Measurements from ENCODE around the gene MPND. TPM values are rescaled to one million over a fixed set of nuclear protein-coding genes. Genes with fewer than 3 reads are reported as not detected.
"Not testable (repeated sequence)": the region's sequence is repeated elsewhere in the genome, so short reads cannot be mapped to it uniquely, and the experiment has no call there.

Gene MPND
- total RNA-seq, 2 experiments from 2014 or later: 7.2 to 19.1 TPM

DNA sequence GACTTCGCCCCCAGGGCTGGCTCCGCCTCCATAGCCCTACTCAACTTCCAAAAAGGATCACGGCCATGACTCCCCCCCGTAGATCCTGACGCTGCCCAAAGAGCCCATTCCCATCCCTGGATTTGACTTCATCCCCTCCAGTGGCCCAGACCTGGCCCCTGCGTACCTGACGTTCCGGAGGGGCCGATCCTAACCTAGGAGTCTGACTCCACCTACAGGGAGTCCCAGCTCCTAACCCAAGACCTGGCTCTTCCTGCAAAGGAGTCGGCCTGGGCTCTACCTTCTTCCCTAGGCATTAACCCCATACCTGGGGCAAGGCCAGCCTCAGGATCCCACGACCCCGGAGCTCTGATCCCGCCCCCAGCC is 15.5 kb upstream of the MPND start:
- no TSS peak for BruUV-seq (replicated peaks)

DNA sequence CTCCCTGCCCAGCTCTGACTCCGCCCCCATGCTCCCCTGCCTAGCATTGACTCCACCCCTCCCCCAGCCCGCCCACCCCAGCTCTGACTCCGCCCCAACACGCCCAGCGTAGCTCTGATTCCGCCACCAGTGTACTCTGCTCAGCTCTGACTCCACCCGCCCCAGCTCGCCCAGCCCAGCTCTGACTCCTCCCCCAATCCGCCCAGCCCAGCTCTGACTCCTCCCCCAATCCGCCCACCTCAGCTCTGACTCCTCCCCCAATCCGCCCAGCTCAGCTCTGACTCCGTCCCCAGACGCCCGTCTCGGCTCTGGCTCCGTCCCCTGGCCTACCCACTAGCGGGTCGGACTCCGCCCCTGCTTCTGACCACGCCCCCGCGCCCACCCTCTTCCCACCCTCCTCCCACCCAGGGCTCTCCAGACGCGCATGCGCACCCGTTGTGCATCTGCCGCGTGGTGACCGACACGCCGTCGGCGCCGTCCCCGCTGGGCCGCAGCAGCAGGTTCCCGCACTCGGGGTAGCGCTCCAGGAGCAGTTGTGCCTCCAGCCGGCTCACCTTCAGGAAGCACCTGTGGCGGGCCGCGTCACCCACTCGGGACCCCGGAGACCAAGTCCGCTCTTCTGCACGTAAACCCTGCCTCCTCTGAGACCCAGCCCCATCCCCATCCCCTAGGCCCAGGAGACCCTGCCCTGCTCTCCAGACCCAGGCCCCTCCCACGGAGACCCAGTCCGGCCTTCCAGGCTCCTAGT is 14.9 kb upstream of the MPND start:
- no peaks in the 10 kb centered on the region for H4K20me1 ChIP-seq (ENCODE audit: insufficient read depth, low read length)
- ChIA-PET POLR2A (interaction anchor here (0.6 kb wide), 1 partner anchor 139 kb away, joined by 3 read pairs; no protein-coding TSS in a partner anchor), CTCF (ENCODE audit: unreplicated experiment) (no interaction called here)
- H3K9me3 ChIP-seq (ENCODE audit: low read length): no peaks in the 10 kb centered on the region
- H3K4me1 ChIP-seq (ENCODE audit: insufficient read depth, low read length, poor library complexity, severe bottlenecking): peaks cover 8% of the 10 kb centered on the region
- no peaks in the 10 kb centered on the region for H3K79me2 ChIP-seq (ENCODE audit: insufficient read depth, low read depth, low read length)
- no peaks in the 10 kb centered on the region for H3K36me3 ChIP-seq (ENCODE audit: insufficient read depth, low read length)
- DNase-seq (ENCODE audit: low spot score): peak; percentile 22
- no peak overlapping the region for H2AFZ ChIP-seq (ENCODE audit: low read length)
- no peak overlapping the region for H3K4me2 ChIP-seq (ENCODE audit: low read length)
- intact Hi-C loops (cut with micrococcal nuclease; ENCODE audit: unreplicated experiment): no loop called here
- H3K27ac ChIP-seq (ENCODE audit: low read depth, low read length, poor library complexity, severe bottlenecking): no peak overlapping the region
- TF ChIP-seq, protein P1, sequence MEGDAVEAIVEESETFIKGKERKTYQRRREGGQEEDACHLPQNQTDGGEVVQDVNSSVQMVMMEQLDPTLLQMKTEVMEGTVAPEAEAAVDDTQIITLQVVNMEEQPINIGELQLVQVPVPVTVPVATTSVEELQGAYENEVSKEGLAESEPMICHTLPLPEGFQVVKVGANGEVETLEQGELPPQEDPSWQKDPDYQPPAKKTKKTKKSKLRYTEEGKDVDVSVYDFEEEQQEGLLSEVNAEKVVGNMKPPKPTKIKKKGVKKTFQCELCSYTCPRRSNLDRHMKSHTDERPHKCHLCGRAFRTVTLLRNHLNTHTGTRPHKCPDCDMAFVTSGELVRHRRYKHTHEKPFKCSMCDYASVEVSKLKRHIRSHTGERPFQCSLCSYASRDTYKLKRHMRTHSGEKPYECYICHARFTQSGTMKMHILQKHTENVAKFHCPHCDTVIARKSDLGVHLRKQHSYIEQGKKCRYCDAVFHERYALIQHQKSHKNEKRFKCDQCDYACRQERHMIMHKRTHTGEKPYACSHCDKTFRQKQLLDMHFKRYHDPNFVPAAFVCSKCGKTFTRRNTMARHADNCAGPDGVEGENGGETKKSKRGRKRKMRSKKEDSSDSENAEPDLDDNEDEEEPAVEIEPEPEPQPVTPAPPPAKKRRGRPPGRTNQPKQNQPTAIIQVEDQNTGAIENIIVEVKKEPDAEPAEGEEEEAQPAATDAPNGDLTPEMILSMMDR (conservative IDR thresholded peaks at IDR 0.05; ENCODE audit: low read length): no peak
- no peak for TF ChIP-seq EZH2phosphoT487 (IDR thresholded peaks at IDR 0.05; ENCODE audit: borderline replicate concordance, low read depth, low read length)
- no peak overlapping the region for H3K4me3 ChIP-seq (ENCODE audit: low read depth, low read length, poor library complexity, severe bottlenecking)
- H3K9me2 ChIP-seq (ENCODE audit: insufficient read depth, low read length): no peaks in the 10 kb centered on the region
- no TSS peak for BruUV-seq (replicated peaks)

More for the DNA sequence above, 15.5 kb upstream of the MPND start:
- ChIA-PET POLR2A (interaction anchor here (0.6 kb wide), 1 partner anchor 140 kb away, joined by 3 read pairs; no protein-coding TSS in a partner anchor), CTCF (ENCODE audit: unreplicated experiment) (no interaction called here)
- intact Hi-C loops (cut with micrococcal nuclease; ENCODE audit: unreplicated experiment): no loop called here
- H2AFZ ChIP-seq (ENCODE audit: low read length): no peak overlapping the region
- H3K4me1 ChIP-seq (ENCODE audit: insufficient read depth, low read length, poor library complexity, severe bottlenecking): peaks cover 8% of the 10 kb centered on the region
- no peak overlapping the region for H3K4me2 ChIP-seq (ENCODE audit: low read length)
- no peaks in the 10 kb centered on the region for H3K79me2 ChIP-seq (ENCODE audit: insufficient read depth, low read depth, low read length)
- no peak for TF ChIP-seq EZH2phosphoT487 (IDR thresholded peaks at IDR 0.05; ENCODE audit: borderline replicate concordance, low read depth, low read length)
- TF ChIP-seq, protein P1 (conservative IDR thresholded peaks at IDR 0.05; ENCODE audit: low read length): no peak
- no peak overlapping the region for H3K27ac ChIP-seq (ENCODE audit: low read depth, low read length, poor library complexity, severe bottlenecking)
- no peaks in the 10 kb centered on the region for H3K9me2 ChIP-seq (ENCODE audit: insufficient read depth, low read length)
- H3K9me3 ChIP-seq (ENCODE audit: low read length): no peaks in the 10 kb centered on the region
- H4K20me1 ChIP-seq (ENCODE audit: insufficient read depth, low read length): no peaks in the 10 kb centered on the region
- H3K36me3 ChIP-seq (ENCODE audit: insufficient read depth, low read length): no peaks in the 10 kb centered on the region
- H3K4me3 ChIP-seq (ENCODE audit: low read depth, low read length, poor library complexity, severe bottlenecking): no peak overlapping the region
- DNase-seq (ENCODE audit: low spot score): no peak

DNA sequence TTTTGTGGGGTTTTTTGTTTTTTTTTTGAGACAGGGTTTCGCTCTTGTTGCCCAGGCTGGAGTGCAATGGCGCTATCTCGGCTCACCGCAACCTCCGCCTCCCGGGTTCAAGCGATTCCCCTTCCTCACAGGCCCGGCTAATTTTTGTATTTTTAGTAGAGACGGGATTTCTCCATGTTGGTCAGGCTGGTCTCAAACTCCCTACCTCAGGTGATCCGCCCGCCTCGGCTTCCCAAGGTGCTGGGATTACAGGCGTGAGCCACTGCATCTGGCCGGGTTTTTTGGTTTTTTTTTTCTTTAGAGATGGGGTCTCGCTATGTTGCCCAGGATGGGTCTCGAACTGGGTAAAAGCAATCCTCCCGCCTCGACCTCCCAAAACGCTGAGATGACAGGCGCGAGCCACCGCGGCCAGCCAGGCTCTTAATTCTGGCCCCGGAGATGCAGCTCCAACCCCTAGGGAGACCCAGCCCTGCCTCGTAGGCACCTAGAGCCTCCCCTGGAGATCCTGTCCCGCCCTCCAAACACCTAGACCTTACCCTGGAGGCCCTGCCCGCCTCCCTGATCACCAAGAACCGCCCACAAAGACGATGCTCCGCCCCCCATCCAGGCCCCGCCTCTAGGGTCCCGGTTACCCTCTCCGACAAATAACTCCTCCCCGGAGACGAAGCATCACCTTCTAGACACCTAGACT is 14.2 kb upstream of the MPND start:
- POLR2A ChIA-PET; H3K9me2 ChIP-seq (ENCODE audit: insufficient read depth, low read length); H3K4me3 ChIP-seq (ENCODE audit: low read depth, low read length, poor library complexity, severe bottlenecking); H3K4me2 ChIP-seq (ENCODE audit: low read length); CTCF ChIA-PET (ENCODE audit: unreplicated experiment); H3K9me3 ChIP-seq (ENCODE audit: low read length); H3K27ac ChIP-seq (ENCODE audit: low read depth, low read length, poor library complexity, severe bottlenecking); H4K20me1 ChIP-seq (ENCODE audit: insufficient read depth, low read length); H3K79me2 ChIP-seq (ENCODE audit: insufficient read depth, low read depth, low read length); H3K4me1 ChIP-seq (ENCODE audit: insufficient read depth, low read length, poor library complexity, severe bottlenecking); intact Hi-C loops (cut with micrococcal nuclease; ENCODE audit: unreplicated experiment); DNase-seq (ENCODE audit: low spot score); H2AFZ ChIP-seq (ENCODE audit: low read length); BruUV-seq (replicated peaks); H3K36me3 ChIP-seq (ENCODE audit: insufficient read depth, low read length): not testable (repeated sequence)

Measured in OCI-LY7 (cell line).